HEK293 (cell line): ENCODE data around the gene OBSCN.

Source experiments
- CTCF ChIA-PET: fragments of 350-600 bp; formaldehyde crosslinking; extraction: SDS; loops from one replicate; lab custom pipeline; 2021; ENCODE audit warnings: antibody characterized with exemption; lab: Yijun Ruan, JAX
- POLR2A ChIA-PET: fragments of 300-600 bp; formaldehyde crosslinking; extraction: SDS; loops from one replicate; lab custom pipeline; 2020; ENCODE audit warnings: antibody characterized with exemption, inconsistent platforms; lab: Yijun Ruan, JAX
- H3K27ac ChIP-seq: fragments of 200-500 bp; sonication (Bioruptor generic); 2 replicates; pipeline ENCODE4 v1.5.1; 2014; ENCODE audit warnings: low read depth, low read length, control low read depth, inconsistent platforms; ENCODE audit errors: extremely low read depth
- H3K36me3 ChIP-seq, 2 experiments: fragments of 200-500 bp in 1 of 2; sonication (Bioruptor generic) in 1 of 2; 1 replicate in 1 of 2; 2 replicates in 1 of 2; pipeline ENCODE4 v1.5.1; 2014 to 2017; ENCODE audit warnings: inconsistent platforms in 2 of 2, low read length in 2 of 2; ENCODE audit not compliant: control insufficient read depth in 2 of 2, insufficient read depth in 1 of 2
- H3K4me1 ChIP-seq: fragments of 200-500 bp; sonication (Bioruptor generic); 2 replicates; pipeline ENCODE4 v1.5.1; 2014; ENCODE audit warnings: mild to moderate bottlenecking, low read length, inconsistent platforms; ENCODE audit not compliant: control insufficient read depth, insufficient read depth
- H3K4me3 ChIP-seq: 2 replicates; pipeline ENCODE4 v1.5.1; 2011; ENCODE audit warnings: low read depth, mild to moderate bottlenecking, control low read depth, low read length, moderate library complexity
- H3K9me3 ChIP-seq: fragments of 200-500 bp; sonication (Bioruptor generic); 2 replicates; pipeline ENCODE4 v1.5.1; 2014; ENCODE audit warnings: low read depth, low read length, inconsistent platforms; ENCODE audit not compliant: control insufficient read depth, insufficient read depth
- GLI4 ChIP-seq: fragments of 450-650 bp; formaldehyde crosslinking; IDR thresholded peaks from 2 replicates; pipeline ENCODE4 v1.5.1; 2016; ENCODE audit warnings: missing biosample characterization, missing genetic modification characterization
- GLIS2 ChIP-seq: fragments of 450-650 bp; formaldehyde crosslinking; IDR thresholded peaks from 2 replicates; pipeline ENCODE4 v1.5.1; 2016; ENCODE audit warnings: missing biosample characterization, missing genetic modification characterization
- INSM2 ChIP-seq: fragments of 450-650 bp; formaldehyde crosslinking; IDR thresholded peaks from 2 replicates; pipeline ENCODE4 v1.5.1; 2016; ENCODE audit warnings: missing biosample characterization, missing genetic modification characterization
- KLF1 ChIP-seq: fragments of 450-650 bp; formaldehyde crosslinking; IDR thresholded peaks from 2 replicates; pipeline ENCODE4 v1.5.1; 2016; ENCODE audit warnings: missing biosample characterization, missing genetic modification characterization
- KLF16 ChIP-seq: fragments of 450-650 bp; formaldehyde crosslinking; IDR thresholded peaks from 2 replicates; pipeline ENCODE4 v1.5.1; 2017; ENCODE audit warnings: missing biosample characterization, missing genetic modification characterization
- SP2 ChIP-seq: fragments of 450-650 bp; formaldehyde crosslinking; IDR thresholded peaks from 2 replicates; pipeline ENCODE4 v1.5.1; 2016; ENCODE audit warnings: missing biosample characterization, missing genetic modification characterization
- SP3 ChIP-seq: fragments of 450-650 bp; formaldehyde crosslinking; IDR thresholded peaks from 2 replicates; pipeline ENCODE4 v1.5.1; 2016; ENCODE audit warnings: missing biosample characterization, missing genetic modification characterization
- ZFP69B ChIP-seq: fragments of 450-650 bp; formaldehyde crosslinking; IDR thresholded peaks from 2 replicates; pipeline ENCODE4 v1.5.1; 2016; ENCODE audit warnings: missing biosample characterization, missing genetic modification characterization
- ZNF138 ChIP-seq: fragments of 450-650 bp; formaldehyde crosslinking; IDR thresholded peaks from 2 replicates; pipeline ENCODE4 v1.5.1; 2016; ENCODE audit warnings: missing biosample characterization, missing genetic modification characterization, borderline replicate concordance
- ZNF146 ChIP-seq: fragments of 450-650 bp; formaldehyde crosslinking; IDR thresholded peaks from 2 replicates; pipeline ENCODE4 v1.5.1; 2016; ENCODE audit warnings: missing biosample characterization, missing genetic modification characterization
- ZNF157 ChIP-seq: fragments of 450-650 bp; formaldehyde crosslinking; IDR thresholded peaks from 2 replicates; pipeline ENCODE4 v1.5.1; 2016; ENCODE audit warnings: missing biosample characterization, missing genetic modification characterization
- ZNF354C ChIP-seq: fragments of 450-650 bp; formaldehyde crosslinking; IDR thresholded peaks from 2 replicates; pipeline ENCODE4 v1.5.1; 2016; ENCODE audit warnings: missing biosample characterization, missing genetic modification characterization, low read depth, borderline replicate concordance
- ZNF639 ChIP-seq: fragments of 450-650 bp; formaldehyde crosslinking; IDR thresholded peaks from 2 replicates; pipeline ENCODE4 v1.5.1; 2016; ENCODE audit warnings: missing biosample characterization, missing genetic modification characterization
- ZNF747 ChIP-seq: fragments of 450-650 bp; formaldehyde crosslinking; IDR thresholded peaks from 2 replicates; pipeline ENCODE4 v1.5.1; 2016; ENCODE audit warnings: missing biosample characterization, missing genetic modification characterization
- ZNF792 ChIP-seq: fragments of 450-650 bp; formaldehyde crosslinking; IDR thresholded peaks from 2 replicates; pipeline ENCODE4 v1.5.1; 2016; ENCODE audit warnings: missing biosample characterization, missing genetic modification characterization
- TF ChIP-seq, protein P1 (sequence below): fragments of 450-650 bp; formaldehyde crosslinking; IDR thresholded peaks from 2 replicates; pipeline ENCODE4 v1.5.1; 2016; ENCODE audit warnings: missing biosample characterization, missing genetic modification characterization
- TF ChIP-seq, protein P2 (sequence below): fragments of 450-650 bp; formaldehyde crosslinking; conservative IDR thresholded peaks from 2 replicates; pipeline ENCODE4 v1.5.1; 2016; ENCODE audit warnings: low read depth, missing biosample characterization, missing genetic modification characterization
- TF ChIP-seq, protein P3 (sequence below): fragments of 450-650 bp; formaldehyde crosslinking; IDR thresholded peaks from 2 replicates; pipeline ENCODE4 v1.5.1; 2016; ENCODE audit warnings: missing biosample characterization, missing genetic modification characterization, borderline replicate concordance
- TF ChIP-seq, protein P4 (sequence below): sonication (generic); formaldehyde crosslinking; IDR thresholded peaks from 2 replicates; pipeline ENCODE4 v1.8.1; 2022; ENCODE audit warnings: mild to moderate bottlenecking, moderate library complexity, missing genetic modification reagents

The OBSCN gene

GRCh38 chr1:228213917-228214808, 6.3 kb downstream of the OBSCN start:
- Histone ChIP-seq H3K4me1 (no peaks in the 10 kb centered on the region; the same call in 1 of the 2 replicates), H3K36me3 (peaks cover 3 to 10% of the 10 kb centered on the region in 2 experiments; a peak in 2 of 3 replicates), H3K27ac (no peak overlapping the region), H3K4me3 (peak overlapping the region; percentile 32), H3K9me3 (no peaks in the 10 kb centered on the region)
- ChIA-PET POLR2A (interaction anchor here (0.9 to 2.9 kb wide), 6 partner anchors 20 to 243 kb away, joined by 3 to 17 read pairs (median 3); partner anchors contain the start of genes IBA57 and TRIM11), CTCF (interaction anchor here (0.5 to 1.7 kb wide), 10 partner anchors 9 to 150 kb away, joined by 3 to 15 read pairs (median 4); partner anchors contain the start of gene IBA57)
- TF ChIP-seq SP3 (tag by site-specific recombination) (peak; percentile 72), ZNF747 (tag by site-specific recombination) (no peak), INSM2 (no peak), KLF1 (tag by site-specific recombination) (0 out of 2 replicates have a peak, but pooled peaks have one; percentile 5), ZNF138 (no peak), KLF16 (no peak), ZNF792 (tag by site-specific recombination) (0 out of 2 replicates have a peak, but pooled peaks have one; percentile 25), GLIS2 (tag by site-specific recombination) (peak; percentile 9; the same call in 1 of the 2 replicates), GLI4 (tag by site-specific recombination) (0 out of 2 replicates have a peak, but pooled peaks have one; percentile 64), ZNF639 (tag by site-specific recombination) (no peak), ZNF157 (tag by site-specific recombination) (0 out of 2 replicates have a peak, but pooled peaks have one; percentile 23), ZFP69B (tag by site-specific recombination) (0 out of 2 replicates have a peak, but pooled peaks have one; percentile 35), ZNF146 (tag by site-specific recombination) (0 out of 2 replicates have a peak, but pooled peaks have one; percentile 13), SP2 (tag by site-specific recombination) (peak; percentile 40; the same call in 1 of the 2 replicates), ZNF354C (no peak)
- TF ChIP-seq, protein P1, sequence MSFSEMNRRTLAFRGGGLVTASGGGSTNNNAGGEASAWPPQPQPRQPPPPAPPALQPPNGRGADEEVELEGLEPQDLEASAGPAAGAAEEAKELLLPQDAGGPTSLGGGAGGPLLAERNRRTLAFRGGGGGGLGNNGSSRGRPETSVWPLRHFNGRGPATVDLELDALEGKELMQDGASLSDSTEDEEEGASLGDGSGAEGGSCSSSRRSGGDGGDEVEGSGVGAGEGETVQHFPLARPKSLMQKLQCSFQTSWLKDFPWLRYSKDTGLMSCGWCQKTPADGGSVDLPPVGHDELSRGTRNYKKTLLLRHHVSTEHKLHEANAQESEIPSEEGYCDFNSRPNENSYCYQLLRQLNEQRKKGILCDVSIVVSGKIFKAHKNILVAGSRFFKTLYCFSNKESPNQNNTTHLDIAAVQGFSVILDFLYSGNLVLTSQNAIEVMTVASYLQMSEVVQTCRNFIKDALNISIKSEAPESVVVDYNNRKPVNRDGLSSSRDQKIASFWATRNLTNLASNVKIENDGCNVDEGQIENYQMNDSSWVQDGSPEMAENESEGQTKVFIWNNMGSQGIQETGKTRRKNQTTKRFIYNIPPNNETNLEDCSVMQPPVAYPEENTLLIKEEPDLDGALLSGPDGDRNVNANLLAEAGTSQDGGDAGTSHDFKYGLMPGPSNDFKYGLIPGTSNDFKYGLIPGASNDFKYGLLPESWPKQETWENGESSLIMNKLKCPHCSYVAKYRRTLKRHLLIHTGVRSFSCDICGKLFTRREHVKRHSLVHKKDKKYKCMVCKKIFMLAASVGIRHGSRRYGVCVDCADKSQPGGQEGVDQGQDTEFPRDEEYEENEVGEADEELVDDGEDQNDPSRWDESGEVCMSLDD (tag by site-specific recombination), result 0 out of 2 replicates have a peak, but pooled peaks have one; percentile 32
- TF ChIP-seq, protein P2, sequence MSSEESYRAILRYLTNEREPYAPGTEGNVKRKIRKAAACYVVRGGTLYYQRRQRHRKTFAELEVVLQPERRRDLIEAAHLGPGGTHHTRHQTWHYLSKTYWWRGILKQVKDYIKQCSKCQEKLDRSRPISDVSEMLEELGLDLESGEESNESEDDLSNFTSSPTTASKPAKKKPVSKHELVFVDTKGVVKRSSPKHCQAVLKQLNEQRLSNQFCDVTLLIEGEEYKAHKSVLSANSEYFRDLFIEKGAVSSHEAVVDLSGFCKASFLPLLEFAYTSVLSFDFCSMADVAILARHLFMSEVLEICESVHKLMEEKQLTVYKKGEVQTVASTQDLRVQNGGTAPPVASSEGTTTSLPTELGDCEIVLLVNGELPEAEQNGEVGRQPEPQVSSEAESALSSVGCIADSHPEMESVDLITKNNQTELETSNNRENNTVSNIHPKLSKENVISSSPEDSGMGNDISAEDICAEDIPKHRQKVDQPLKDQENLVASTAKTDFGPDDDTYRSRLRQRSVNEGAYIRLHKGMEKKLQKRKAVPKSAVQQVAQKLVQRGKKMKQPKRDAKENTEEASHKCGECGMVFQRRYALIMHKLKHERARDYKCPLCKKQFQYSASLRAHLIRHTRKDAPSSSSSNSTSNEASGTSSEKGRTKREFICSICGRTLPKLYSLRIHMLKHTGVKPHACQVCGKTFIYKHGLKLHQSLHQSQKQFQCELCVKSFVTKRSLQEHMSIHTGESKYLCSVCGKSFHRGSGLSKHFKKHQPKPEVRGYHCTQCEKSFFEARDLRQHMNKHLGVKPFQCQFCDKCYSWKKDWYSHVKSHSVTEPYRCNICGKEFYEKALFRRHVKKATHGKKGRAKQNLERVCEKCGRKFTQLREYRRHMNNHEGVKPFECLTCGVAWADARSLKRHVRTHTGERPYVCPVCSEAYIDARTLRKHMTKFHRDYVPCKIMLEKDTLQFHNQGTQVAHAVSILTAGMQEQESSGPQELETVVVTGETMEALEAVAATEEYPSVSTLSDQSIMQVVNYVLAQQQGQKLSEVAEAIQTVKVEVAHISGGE, result 0 out of 2 replicates have a peak, but pooled peaks have one; percentile 10
- TF ChIP-seq, protein P3, sequence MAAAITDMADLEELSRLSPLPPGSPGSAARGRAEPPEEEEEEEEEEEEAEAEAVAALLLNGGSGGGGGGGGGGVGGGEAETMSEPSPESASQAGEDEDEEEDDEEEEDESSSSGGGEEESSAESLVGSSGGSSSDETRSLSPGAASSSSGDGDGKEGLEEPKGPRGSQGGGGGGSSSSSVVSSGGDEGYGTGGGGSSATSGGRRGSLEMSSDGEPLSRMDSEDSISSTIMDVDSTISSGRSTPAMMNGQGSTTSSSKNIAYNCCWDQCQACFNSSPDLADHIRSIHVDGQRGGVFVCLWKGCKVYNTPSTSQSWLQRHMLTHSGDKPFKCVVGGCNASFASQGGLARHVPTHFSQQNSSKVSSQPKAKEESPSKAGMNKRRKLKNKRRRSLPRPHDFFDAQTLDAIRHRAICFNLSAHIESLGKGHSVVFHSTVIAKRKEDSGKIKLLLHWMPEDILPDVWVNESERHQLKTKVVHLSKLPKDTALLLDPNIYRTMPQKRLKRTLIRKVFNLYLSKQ, result 0 out of 2 replicates have a peak, but pooled peaks have one; percentile 31
- TF ChIP-seq, protein P4, sequence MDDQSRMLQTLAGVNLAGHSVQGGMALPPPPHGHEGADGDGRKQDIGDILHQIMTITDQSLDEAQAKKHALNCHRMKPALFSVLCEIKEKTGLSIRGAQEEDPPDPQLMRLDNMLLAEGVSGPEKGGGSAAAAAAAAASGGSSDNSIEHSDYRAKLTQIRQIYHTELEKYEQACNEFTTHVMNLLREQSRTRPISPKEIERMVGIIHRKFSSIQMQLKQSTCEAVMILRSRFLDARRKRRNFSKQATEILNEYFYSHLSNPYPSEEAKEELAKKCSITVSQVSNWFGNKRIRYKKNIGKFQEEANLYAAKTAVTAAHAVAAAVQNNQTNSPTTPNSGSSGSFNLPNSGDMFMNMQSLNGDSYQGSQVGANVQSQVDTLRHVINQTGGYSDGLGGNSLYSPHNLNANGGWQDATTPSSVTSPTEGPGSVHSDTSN (CRISPR knock-in tag), result 0 out of 2 replicates have a peak, but pooled peaks have one; percentile 48
